ENCODE results near the gene WNT7A.
"Not testable (repeated sequence)": the region's sequence is repeated elsewhere in the genome, so short reads cannot be mapped to it uniquely, and the experiment has no call there.

Gene WNT7A

GRCh38 chr3:13858768-13859520 lies 20.9 kb downstream of the WNT7A start:
- H2AFZ ChIP-seq (ENCODE audit: low read length) = no peak overlapping the region
- no peak overlapping the region for H3K4me3 ChIP-seq (ENCODE audit: low read length)
- H3K79me2 ChIP-seq (ENCODE audit: low read length) = no peaks in the 10 kb centered on the region
- no peaks in the 10 kb centered on the region for H3K4me1 ChIP-seq (ENCODE audit: low read length)
- no peaks in the 10 kb centered on the region for H3K9me2 ChIP-seq (replicated peaks; ENCODE audit: insufficient read depth, low read length)
- DNase-seq = no peak
- H4K20me1 ChIP-seq (ENCODE audit: insufficient read depth, low read length) = no peaks in the 10 kb centered on the region
- no peaks in the 10 kb centered on the region for H3K36me3 ChIP-seq (replicated peaks; ENCODE audit: insufficient read depth, low read length)
- peaks cover 69% of the 10 kb centered on the region for H3K27me3 ChIP-seq (replicated peaks; ENCODE audit: insufficient read depth, low read length)
- no peak for TF ChIP-seq EZH2phosphoT487 (IDR thresholded peaks at IDR 0.05; ENCODE audit: low read length)
- TF ChIP-seq EZH2 (optimal IDR thresholded peaks at IDR 0.05; ENCODE audit: low read depth, low read length) = no peak
- TF ChIP-seq CTCF (IDR thresholded peaks at IDR 0.05; ENCODE audit: low read length) = no peak
- H3F3A ChIP-seq (ENCODE audit: insufficient read depth, low read length) = no peaks in the 10 kb centered on the region
- no peak overlapping the region for H3K27ac ChIP-seq (ENCODE audit: low read length)
- H3K4me2 ChIP-seq (ENCODE audit: low read depth, low read length) = no peak overlapping the region
- H3K9ac ChIP-seq (ENCODE audit: low read length) = no peak overlapping the region
- no peaks in the 10 kb centered on the region for H3K9me3 ChIP-seq (replicated peaks; ENCODE audit: insufficient read depth, low read length)

GRCh38 chr3:13857702-13858380 lies 22.0 kb downstream of the WNT7A start:
- no peaks in the 10 kb centered on the region for H3K9me3 ChIP-seq (replicated peaks; ENCODE audit: insufficient read depth, low read length)
- H3K36me3 ChIP-seq (replicated peaks; ENCODE audit: insufficient read depth, low read length) = no peaks in the 10 kb centered on the region
- no peaks in the 10 kb centered on the region for H3K4me1 ChIP-seq (ENCODE audit: low read length)
- H3K9me2 ChIP-seq (replicated peaks; ENCODE audit: insufficient read depth, low read length) = no peaks in the 10 kb centered on the region
- TF ChIP-seq EZH2 (optimal IDR thresholded peaks at IDR 0.05; ENCODE audit: low read depth, low read length) (no peak), EZH2phosphoT487 (IDR thresholded peaks at IDR 0.05; ENCODE audit: low read length) (no peak), CTCF (IDR thresholded peaks at IDR 0.05; ENCODE audit: low read length) (no peak)
- H3K4me3 ChIP-seq (ENCODE audit: low read length) = no peak overlapping the region
- no peaks in the 10 kb centered on the region for H3F3A ChIP-seq (ENCODE audit: insufficient read depth, low read length)
- DNase-seq = no peak
- H4K20me1 ChIP-seq (ENCODE audit: insufficient read depth, low read length) = no peaks in the 10 kb centered on the region
- H3K9ac ChIP-seq (ENCODE audit: low read length) = no peak overlapping the region
- peaks cover 69% of the 10 kb centered on the region for H3K27me3 ChIP-seq (replicated peaks; ENCODE audit: insufficient read depth, low read length)
- no peak overlapping the region for H3K4me2 ChIP-seq (ENCODE audit: low read depth, low read length)
- H2AFZ ChIP-seq (ENCODE audit: low read length) = no peak overlapping the region
- H3K79me2 ChIP-seq (ENCODE audit: low read length) = no peaks in the 10 kb centered on the region
- H3K27ac ChIP-seq (ENCODE audit: low read length) = no peak overlapping the region

GRCh38 chr3:13856628-13857027 lies 23.2 kb downstream of the WNT7A start:
- H2AFZ ChIP-seq (ENCODE audit: low read length); H3K27ac ChIP-seq (ENCODE audit: low read length); H3K36me3 ChIP-seq (replicated peaks; ENCODE audit: insufficient read depth, low read length); H3F3A ChIP-seq (ENCODE audit: insufficient read depth, low read length); H3K9me3 ChIP-seq (replicated peaks; ENCODE audit: insufficient read depth, low read length); H3K79me2 ChIP-seq (ENCODE audit: low read length); H3K4me2 ChIP-seq (ENCODE audit: low read depth, low read length); H3K9me2 ChIP-seq (replicated peaks; ENCODE audit: insufficient read depth, low read length); H3K9ac ChIP-seq (ENCODE audit: low read length); DNase-seq; H3K4me3 ChIP-seq (ENCODE audit: low read length); H3K4me1 ChIP-seq (ENCODE audit: low read length); H4K20me1 ChIP-seq (ENCODE audit: insufficient read depth, low read length): not testable (repeated sequence)
- peaks cover 67% of the 10 kb centered on the region for H3K27me3 ChIP-seq (replicated peaks; ENCODE audit: insufficient read depth, low read length)

GRCh38 chr3:13856006-13856405 lies 23.9 kb downstream of the WNT7A start:
- H3K9ac ChIP-seq (ENCODE audit: low read length) = no peak overlapping the region
- H3K27ac ChIP-seq (ENCODE audit: low read length) = no peak overlapping the region
- H3K9me2 ChIP-seq (replicated peaks; ENCODE audit: insufficient read depth, low read length) = no peaks in the 10 kb centered on the region
- no peak for DNase-seq
- H3K4me3 ChIP-seq (ENCODE audit: low read length) = no peak overlapping the region
- H3K4me1 ChIP-seq (ENCODE audit: low read length) = no peaks in the 10 kb centered on the region
- no peak for TF ChIP-seq EZH2phosphoT487 (IDR thresholded peaks at IDR 0.05; ENCODE audit: low read length)
- TF ChIP-seq CTCF (IDR thresholded peaks at IDR 0.05; ENCODE audit: low read length) = no peak
- TF ChIP-seq EZH2 (optimal IDR thresholded peaks at IDR 0.05; ENCODE audit: low read depth, low read length) = no peak
- no peaks in the 10 kb centered on the region for H3F3A ChIP-seq (ENCODE audit: insufficient read depth, low read length)
- H3K27me3 ChIP-seq (replicated peaks; ENCODE audit: insufficient read depth, low read length) = peaks cover 67% of the 10 kb centered on the region
- no peaks in the 10 kb centered on the region for H3K79me2 ChIP-seq (ENCODE audit: low read length)
- no peaks in the 10 kb centered on the region for H4K20me1 ChIP-seq (ENCODE audit: insufficient read depth, low read length)
- H3K9me3 ChIP-seq (replicated peaks; ENCODE audit: insufficient read depth, low read length) = no peaks in the 10 kb centered on the region
- H3K36me3 ChIP-seq (replicated peaks; ENCODE audit: insufficient read depth, low read length) = no peaks in the 10 kb centered on the region
- no peak overlapping the region for H2AFZ ChIP-seq (ENCODE audit: low read length)
- no peak overlapping the region for H3K4me2 ChIP-seq (ENCODE audit: low read depth, low read length)
